ENCODE data around the gene CACNB2.

Gene CACNB2

GRCh38 chr10:18233775-18234174, 93.6 kb downstream of the CACNB2 start:
- DNase-seq = peak; percentile 51

- DNase-seq = no peak
Measured at GRCh38 chr10:18235477-18235876, 95.3 kb downstream of the CACNB2 start.

- no peak for DNase-seq
Measured at GRCh38 chr10:18236756-18237155, 96.5 kb downstream of the CACNB2 start.

- DNase-seq = peak; percentile 64
Measured at GRCh38 chr10:18238870-18239485, 98.8 kb downstream of the CACNB2 start.

- no peak for DNase-seq
Measured at GRCh38 chr10:18240185-18240882, 100.1 kb downstream of the CACNB2 start.

- DNase-seq = peak; percentile 3
Measured at GRCh38 chr10:18246967-18247366, 106.7 kb downstream of the CACNB2 start.

- DNase-seq = no peak
Measured at GRCh38 chr10:18252086-18252485, 111.9 kb downstream of the CACNB2 start.

GRCh38 chr10:18254086-18254485, 113.9 kb downstream of the CACNB2 start:
- no peak for DNase-seq

GRCh38 chr10:18254692-18255091, 114.5 kb downstream of the CACNB2 start:
- DNase-seq = no peak

GRCh38 chr10:18260310-18260922, 120.2 kb downstream of the CACNB2 start:
- no peak for DNase-seq

GRCh38 chr10:18261063-18261610, 120.9 kb downstream of the CACNB2 start:
- DNase-seq = peak; percentile 12

GRCh38 chr10:18261768-18262231, 121.6 kb downstream of the CACNB2 start:
- no peak for DNase-seq

- DNase-seq = no peak
Measured at GRCh38 chr10:18264466-18265050, 124.3 kb downstream of the CACNB2 start.

GRCh38 chr10:18268005-18268404, 127.8 kb downstream of the CACNB2 start:
- DNase-seq = no peak

- DNase-seq = no peak
Measured at GRCh38 chr10:18271491-18271890, 131.3 kb downstream of the CACNB2 start.

- no peak for DNase-seq
Measured at GRCh38 chr10:18273039-18273438, 132.8 kb downstream of the CACNB2 start.

- no peak for DNase-seq
Measured at GRCh38 chr10:18278181-18278580, 138.0 kb downstream of the CACNB2 start.

GRCh38 chr10:18279173-18279572, 138.9 kb downstream of the CACNB2 start:
- no peak for DNase-seq

- DNase-seq = no peak
Measured at GRCh38 chr10:18282094-18282493, 141.9 kb downstream of the CACNB2 start.

- peak; percentile 98 for DNase-seq
Measured at GRCh38 chr10:18290651-18291313, 150.6 kb downstream of the CACNB2 start.

- DNase-seq = peak; percentile 44
Measured at GRCh38 chr10:18293536-18294510, 153.6 kb downstream of the CACNB2 start.

GRCh38 chr10:18294633-18295032, 154.4 kb downstream of the CACNB2 start:
- DNase-seq = peak; percentile 31

All from NCI-H82 (cell line).